H9 (cell line): ENCODE data around the gene NRXN3. TPM values are rescaled to one million over a fixed set of nuclear protein-coding genes. Genes with fewer than 3 reads are reported as not detected.
A peak's percentile ranks its signal among the peaks of the same experiment; 100 is the strongest.

ENCODE experiments used
- DNase-seq: peaks from one replicate; pipeline ENCODE4 v3.0.0-alpha.2; 2017
- H2AFZ ChIP-seq: one replicate; pipeline ENCODE4 v1.6.1; 2013; ENCODE audit warnings: mild to moderate bottlenecking, low read length, control low read depth, moderate library complexity
- H2AK5ac ChIP-seq: 2 replicates; pipeline ENCODE4 v1.6.1; 2013; ENCODE audit warnings: low read length, control low read depth, mixed read lengths; ENCODE audit not compliant: insufficient read length
- H2BK120ac ChIP-seq: one replicate; pipeline ENCODE4 v1.6.1; 2013; ENCODE audit warnings: low read depth, mild to moderate bottlenecking, low read length, control low read depth, inconsistent platforms; ENCODE audit not compliant: poor library complexity, severe bottlenecking
- H2BK12ac ChIP-seq: 2 replicates; pipeline ENCODE4 v1.6.1; 2013; ENCODE audit warnings: low read length, control low read depth, mixed read lengths, low read depth; ENCODE audit not compliant: insufficient read length
- H2BK15ac ChIP-seq: 2 replicates; pipeline ENCODE4 v1.6.1; 2013; ENCODE audit warnings: low read depth, low read length, control low read depth
- H2BK20ac ChIP-seq: one replicate; pipeline ENCODE4 v1.6.1; 2013; ENCODE audit warnings: low read depth, mild to moderate bottlenecking, low read length, control low read depth, inconsistent platforms; ENCODE audit not compliant: poor library complexity, severe bottlenecking
- H2BK5ac ChIP-seq: 2 replicates; pipeline ENCODE4 v1.6.1; 2013; ENCODE audit warnings: low read length, control low read depth, mixed read lengths; ENCODE audit not compliant: insufficient read length
- H3K14ac ChIP-seq: 2 replicates; pipeline ENCODE4 v1.6.1; 2013; ENCODE audit warnings: low read length, control low read depth; ENCODE audit not compliant: insufficient read depth
- H3K18ac ChIP-seq: 2 replicates; pipeline ENCODE4 v1.6.1; 2013; ENCODE audit warnings: low read depth, mild to moderate bottlenecking, mixed read lengths, low read length, control low read depth; ENCODE audit not compliant: insufficient read length
- H3K23ac ChIP-seq: 2 replicates; pipeline ENCODE4 v1.6.1; 2013; ENCODE audit warnings: low read length, control low read depth, mixed read lengths, low read depth; ENCODE audit not compliant: insufficient read length
- H3K23me2 ChIP-seq: 2 replicates; pipeline ENCODE4 v1.6.1; 2013; ENCODE audit warnings: low read depth, mild to moderate bottlenecking, mixed read lengths, low read length, control low read depth; ENCODE audit not compliant: insufficient read length, poor library complexity, severe bottlenecking
- H3K27ac ChIP-seq: 2 replicates; pipeline ENCODE4 v1.5.1; 2013; ENCODE audit warnings: low read length, control low read depth, mixed read lengths, low read depth; ENCODE audit not compliant: insufficient read length
- H3K27me3 ChIP-seq: 2 replicates; pipeline ENCODE4 v1.6.1; 2013; ENCODE audit warnings: low read length, control low read depth, inconsistent platforms; ENCODE audit not compliant: insufficient read depth
- H3K4ac ChIP-seq: 2 replicates; pipeline ENCODE4 v1.6.1; 2013; ENCODE audit warnings: low read depth, mild to moderate bottlenecking, control low read depth, inconsistent platforms, low read length, moderate library complexity
- H3K4me1 ChIP-seq: 2 replicates; pipeline ENCODE4 v1.6.1; 2013; ENCODE audit warnings: low read length, control low read depth, inconsistent platforms; ENCODE audit not compliant: insufficient read depth
- H3K4me2 ChIP-seq: 2 replicates; pipeline ENCODE4 v1.6.1; 2013; ENCODE audit warnings: low read length, control low read depth, mixed read lengths; ENCODE audit not compliant: insufficient read length, insufficient read depth
- H3K56ac ChIP-seq: 2 replicates; pipeline ENCODE4 v1.6.1; 2013; ENCODE audit warnings: low read depth, mild to moderate bottlenecking, mixed read lengths, low read length, control low read depth; ENCODE audit not compliant: insufficient read length
- H3K79me1 ChIP-seq: 2 replicates; pipeline ENCODE4 v1.6.1; 2013; ENCODE audit warnings: low read depth, mild to moderate bottlenecking, moderate library complexity, low read length, control low read depth, inconsistent platforms; ENCODE audit not compliant: insufficient read depth, poor library complexity, severe bottlenecking
- H3K79me2 ChIP-seq: 2 replicates; pipeline ENCODE4 v1.6.1; 2013; ENCODE audit warnings: low read length, control low read depth, inconsistent platforms; ENCODE audit not compliant: insufficient read depth
- H3K9ac ChIP-seq: 2 replicates; pipeline ENCODE4 v1.6.1; 2013; ENCODE audit warnings: low read length, control low read depth, mixed read lengths; ENCODE audit not compliant: insufficient read length; ENCODE audit errors: extremely low read depth
- H3K9me3 ChIP-seq: one replicate; pipeline ENCODE4 v1.6.1; 2013; ENCODE audit warnings: low read depth, low read length, inconsistent platforms; ENCODE audit not compliant: control insufficient read depth
- H3T11ph ChIP-seq: one replicate; pipeline ENCODE4 v1.6.1; 2013; ENCODE audit warnings: mild to moderate bottlenecking, low read length, control low read depth, inconsistent platforms
- H4K20me1 ChIP-seq: one replicate; pipeline ENCODE4 v1.6.1; 2013; ENCODE audit not compliant: control insufficient read depth, insufficient read length, insufficient read depth
- H4K5ac ChIP-seq: 2 replicates; pipeline ENCODE4 v1.6.1; 2013; ENCODE audit warnings: low read depth, mild to moderate bottlenecking, mixed read lengths, low read length, control low read depth; ENCODE audit not compliant: insufficient read length
- H4K8ac ChIP-seq: replicated peaks from 2 replicates; pipeline ENCODE4 v1.6.1; 2013; ENCODE audit warnings: low read length, control low read depth, mixed read lengths, low read depth; ENCODE audit not compliant: insufficient read length
- H4K91ac ChIP-seq: 2 replicates; pipeline ENCODE4 v1.6.1; 2013; ENCODE audit warnings: low read depth, mild to moderate bottlenecking, moderate library complexity, mixed read lengths, low read length, control low read depth; ENCODE audit not compliant: insufficient read length
- H3K27ac Mint-ChIP-seq, 3 experiments: 2 replicates in 2 of 3; 3 replicates in 1 of 3; pipeline ENCODE4 v1.8.0; 2020 to 2021; ENCODE audit warnings: mixed read lengths in 3 of 3, mild to moderate bottlenecking in 1 of 3, moderate library complexity in 1 of 3
- H3K27me3 Mint-ChIP-seq: 2 replicates; pipeline ENCODE4 v1.8.0; 2021; ENCODE audit warnings: low read depth, mild to moderate bottlenecking, moderate library complexity, mixed read lengths
- H3K36me3 Mint-ChIP-seq, 3 experiments: 2 replicates in 2 of 3; 3 replicates in 1 of 3; pipeline ENCODE4 v1.8.0; 2020 to 2021; ENCODE audit warnings: low read depth in 3 of 3, mixed read lengths in 3 of 3; ENCODE audit not compliant: insufficient read depth in 1 of 3
- H3K4me1 Mint-ChIP-seq, 2 experiments: 2 replicates each; pipeline ENCODE4 v1.8.0; 2020; ENCODE audit warnings: mixed read lengths in 2 of 2
- H3K4me3 Mint-ChIP-seq, 2 experiments: 2 replicates in 1 of 2; 3 replicates in 1 of 2; pipeline ENCODE4 v1.8.0; 2020 to 2021; ENCODE audit warnings: mild to moderate bottlenecking in 2 of 2, mixed read lengths in 2 of 2, moderate library complexity in 1 of 2
- H3K9me3 Mint-ChIP-seq, 2 experiments: 2 replicates in 1 of 2; 3 replicates in 1 of 2; pipeline ENCODE4 v1.8.0; 2020; ENCODE audit warnings: mild to moderate bottlenecking in 2 of 2, mixed read lengths in 2 of 2, moderate library complexity in 1 of 2
- CTCF ChIP-seq: fragments of 200-600 bp; sonication (generic); conservative IDR thresholded peaks from 3 replicates; pipeline ENCODE4 v1.8.0; 2021; ENCODE audit warnings: antibody characterized with exemption, mild to moderate bottlenecking
- WGBS: extraction: QIAGEN DNeasy Blood & Tissue Kit; methylation state at CpG from one replicate; pipeline ENCODE4 v1.1.7; 2013; ENCODE audit warnings: missing lambda C conversion rate, low lambda C conversion rate, mixed read lengths; ENCODE audit not compliant: insufficient read length; ENCODE audit errors: extremely low coverage; 5-methylcytosine and 5-hydroxymethylcytosine counted together
- total RNA-seq: library from RNA; stranded (reverse); gene quantifications from 2 replicates; pipeline ENCODE4 v1.2.1, GENCODE V29; 2021

Gene NRXN3
- total RNA-seq, 1 experiment from 2014 or later: 1.8 TPM

DNA sequence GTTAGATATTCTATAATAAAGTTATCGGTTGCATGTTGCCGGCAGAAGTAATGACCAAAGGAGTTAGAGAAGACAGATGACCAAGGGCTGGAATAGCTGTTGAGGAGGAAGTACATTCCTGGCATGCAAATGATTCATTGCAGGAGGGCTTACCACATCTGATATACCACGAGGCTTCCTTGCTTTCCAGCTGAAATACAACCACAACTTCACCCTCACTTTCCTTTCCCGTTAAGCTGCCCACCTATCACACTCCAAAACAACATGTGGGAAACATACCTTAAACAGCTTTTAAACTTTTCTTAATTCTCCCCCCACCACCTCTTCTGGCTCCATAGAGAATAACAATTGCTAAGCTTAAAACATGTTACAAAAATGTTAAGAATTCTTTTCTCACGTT is 594.1 kb downstream of the NRXN3 start:
- H3K9me3 ChIP-seq: no peaks in the 10 kb centered on the region
- WGBS: no CpG with 5 or more reads among the region's 5 CpGs
- H2BK15ac ChIP-seq: no peak overlapping the region
- Mint-ChIP-seq H3K9me3 (no peaks in the 10 kb centered on the region), H3K27me3 (no peaks in the 10 kb centered on the region), H3K4me3 (no peak overlapping the region), H3K4me1 (peaks cover 22 to 26% of the 10 kb centered on the region in 2 experiments), H3K36me3 (no peaks in the 10 kb centered on the region), H3K27ac (peak overlapping the region; percentile 11 to 93 (median 71); a peak in 2 of 7 replicates)
- no peaks in the 10 kb centered on the region for H3K79me2 ChIP-seq
- H3K23me2 ChIP-seq: no peaks in the 10 kb centered on the region
- no peak overlapping the region for H2BK12ac ChIP-seq
- no peak for TF ChIP-seq CTCF
- no peak overlapping the region for H3K56ac ChIP-seq
- no peaks in the 10 kb centered on the region for H3K79me1 ChIP-seq
- no peak overlapping the region for H4K8ac ChIP-seq
- H3K9ac ChIP-seq: no peak overlapping the region
- no peak overlapping the region for H3K14ac ChIP-seq
- peaks cover 9% of the 10 kb centered on the region for H3K4me1 ChIP-seq
- H2BK5ac ChIP-seq: no peak overlapping the region
- no peak overlapping the region for H2BK20ac ChIP-seq
- no peak for DNase-seq
- H4K91ac ChIP-seq: no peak overlapping the region
- H3K27ac ChIP-seq: peak overlapping the region; percentile 34
- H3K23ac ChIP-seq: no peak overlapping the region
- no peaks in the 10 kb centered on the region for H3K27me3 ChIP-seq
- no peaks in the 10 kb centered on the region for H4K20me1 ChIP-seq
- no peak overlapping the region for H4K5ac ChIP-seq
- no peak overlapping the region for H3K4ac ChIP-seq
- no peak overlapping the region for H2AFZ ChIP-seq
- no peak overlapping the region for H3K4me2 ChIP-seq
- H2BK120ac ChIP-seq: no peak overlapping the region
- H3T11ph ChIP-seq: no peak overlapping the region
- no peak overlapping the region for H2AK5ac ChIP-seq
- H3K18ac ChIP-seq: no peak overlapping the region
